GM12891 (cell line): ENCODE data around the gene ASTL.

Source experiments
- DNase-seq: peaks from one replicate; pipeline ENCODE4 v3.0.0; 2011; ENCODE audit warnings: low spot score; ENCODE audit not compliant: insufficient read length
- FAIRE-seq: peaks from 2 replicates; lab custom pipeline; 2011; peaks lifted over from hg19 to GRCh38; lab: Jason Lieb, UNC
- PAX5 ChIP-seq: IDR thresholded peaks from 2 replicates; pipeline ENCODE4 v1.6.1; 2011; ENCODE audit warnings: low read length, moderate library complexity, mild to moderate bottlenecking; ENCODE audit not compliant: insufficient read depth, severe bottlenecking
- POLR2A ChIP-seq: IDR thresholded peaks from 2 replicates; pipeline ENCODE4 v1.6.1; 2011; ENCODE audit warnings: low read depth, low read length, control low read depth
- POLR2AphosphoS5 ChIP-seq: IDR thresholded peaks from 2 replicates; pipeline ENCODE4 v1.6.1; 2011; ENCODE audit warnings: low read depth, low read length, control low read depth
- POU2F2 ChIP-seq: IDR thresholded peaks from 2 replicates; pipeline ENCODE4 v1.6.1; 2011; ENCODE audit warnings: low read depth, mild to moderate bottlenecking, control low read depth, low read length, moderate library complexity
- SPI1 ChIP-seq: IDR thresholded peaks from 2 replicates; pipeline ENCODE4 v1.6.1; 2011; ENCODE audit warnings: low read depth, low read length, control low read depth
- TAF1 ChIP-seq: IDR thresholded peaks from 2 replicates; pipeline ENCODE4 v1.6.1; 2011; ENCODE audit warnings: low read depth, low read length, control low read depth

Gene ASTL

GRCh38 chr2:96121414-96121813 lies 16.9 kb downstream of the ASTL start:
- TF ChIP-seq POLR2A (no peak; the same call in 1 of the 2 replicates), POU2F2 (peak; percentile 26; the same call in 1 of the 2 replicates), SPI1 (no peak), POLR2AphosphoS5 (no peak), PAX5 (no peak), TAF1 (no peak)
- DNase-seq (no peak), FAIRE-seq (no peak)

- TF ChIP-seq PAX5 (no peak), POU2F2 (no peak), POLR2A (no peak; the same call in 1 of the 2 replicates), SPI1 (no peak)
- DNase-seq: no peak
- FAIRE-seq: no peak
These were observed 17.3 kb downstream of the ASTL start for GRCh38 chr2:96120991-96121390.

GRCh38 chr2:96120091-96120720 lies 18.1 kb downstream of the ASTL start:
- TF ChIP-seq SPI1 (peak; percentile 39; the same call in 1 of the 2 replicates), POU2F2 (no peak; the same call in 1 of the 2 replicates)
- FAIRE-seq (peak; percentile 51), DNase-seq (no peak)

GRCh38 chr2:96119389-96119751 lies 18.9 kb downstream of the ASTL start:
- DNase-seq (no peak), FAIRE-seq (no peak)
- TF ChIP-seq TAF1 (no peak), POU2F2 (no peak), PAX5 (no peak), POLR2AphosphoS5 (no peak), SPI1 (no peak), POLR2A (no peak; the same call in 1 of the 2 replicates)

GRCh38 chr2:96118698-96119388 lies 19.5 kb downstream of the ASTL start:
- DNase-seq (no peak), FAIRE-seq (no peak)
- TF ChIP-seq TAF1: no peak
- no peak for TF ChIP-seq POU2F2
- TF ChIP-seq PAX5: no peak

- DNase-seq (no peak), FAIRE-seq (no peak)
- no peak for TF ChIP-seq POLR2AphosphoS5
These were observed 20.4 kb downstream of the ASTL start for GRCh38 chr2:96117701-96118588.

GRCh38 chr2:96116879-96117533 lies 21.3 kb downstream of the ASTL start:
- DNase-seq (peak; percentile 96), FAIRE-seq (peak; percentile 90)
- TF ChIP-seq TAF1: no peak
- no peak for TF ChIP-seq PAX5
- no peak for TF ChIP-seq POLR2AphosphoS5
- TF ChIP-seq POLR2A: no peak
- no peak for TF ChIP-seq POU2F2

GRCh38 chr2:96116424-96116878 lies 21.9 kb downstream of the ASTL start, which contains the start of gene ADRA2B:
ADRA2B (minus strand) TSS chr2:96116571; CDS start chr2:96116149, 422 bp downstream.
- DNase-seq (peak; percentile 91), FAIRE-seq (peak; percentile 88)
- TF ChIP-seq POLR2A: no peak
- TF ChIP-seq SPI1: no peak
- TF ChIP-seq TAF1: no peak
- TF ChIP-seq PAX5: no peak
- no peak for TF ChIP-seq POLR2AphosphoS5
- TF ChIP-seq POU2F2: no peak

- peak; percentile 52 for DNase-seq
- TF ChIP-seq POLR2A (no peak), PAX5 (no peak), TAF1 (no peak), POLR2AphosphoS5 (no peak)
- peak; percentile 51 for FAIRE-seq
These were observed 22.5 kb downstream of the ASTL start for GRCh38 chr2:96115631-96116423.
